H9 (cell line): ENCODE measurements around the gene COL4A1. TPM values are rescaled to one million over a fixed set of nuclear protein-coding genes. Genes with fewer than 3 reads are reported as not detected.

ENCODE experiments used
- DNase-seq: peaks from one replicate; pipeline ENCODE4 v3.0.0-alpha.2; 2017
- H2AFZ ChIP-seq: one replicate; pipeline ENCODE4 v1.6.1; 2013; ENCODE audit warnings: mild to moderate bottlenecking, low read length, control low read depth, moderate library complexity
- H2AK5ac ChIP-seq: 2 replicates; pipeline ENCODE4 v1.6.1; 2013; ENCODE audit warnings: low read length, control low read depth, mixed read lengths; ENCODE audit not compliant: insufficient read length
- H2BK120ac ChIP-seq: one replicate; pipeline ENCODE4 v1.6.1; 2013; ENCODE audit warnings: low read depth, mild to moderate bottlenecking, low read length, control low read depth, inconsistent platforms; ENCODE audit not compliant: poor library complexity, severe bottlenecking
- H2BK12ac ChIP-seq: 2 replicates; pipeline ENCODE4 v1.6.1; 2013; ENCODE audit warnings: low read length, control low read depth, mixed read lengths, low read depth; ENCODE audit not compliant: insufficient read length
- H2BK15ac ChIP-seq: 2 replicates; pipeline ENCODE4 v1.6.1; 2013; ENCODE audit warnings: low read depth, low read length, control low read depth
- H2BK20ac ChIP-seq: one replicate; pipeline ENCODE4 v1.6.1; 2013; ENCODE audit warnings: low read depth, mild to moderate bottlenecking, low read length, control low read depth, inconsistent platforms; ENCODE audit not compliant: poor library complexity, severe bottlenecking
- H2BK5ac ChIP-seq: 2 replicates; pipeline ENCODE4 v1.6.1; 2013; ENCODE audit warnings: low read length, control low read depth, mixed read lengths; ENCODE audit not compliant: insufficient read length
- H3K14ac ChIP-seq: 2 replicates; pipeline ENCODE4 v1.6.1; 2013; ENCODE audit warnings: low read length, control low read depth; ENCODE audit not compliant: insufficient read depth
- H3K18ac ChIP-seq: 2 replicates; pipeline ENCODE4 v1.6.1; 2013; ENCODE audit warnings: low read depth, mild to moderate bottlenecking, mixed read lengths, low read length, control low read depth; ENCODE audit not compliant: insufficient read length
- H3K23ac ChIP-seq: 2 replicates; pipeline ENCODE4 v1.6.1; 2013; ENCODE audit warnings: low read length, control low read depth, mixed read lengths, low read depth; ENCODE audit not compliant: insufficient read length
- H3K23me2 ChIP-seq: 2 replicates; pipeline ENCODE4 v1.6.1; 2013; ENCODE audit warnings: low read depth, mild to moderate bottlenecking, mixed read lengths, low read length, control low read depth; ENCODE audit not compliant: insufficient read length, poor library complexity, severe bottlenecking
- H3K27ac ChIP-seq: 2 replicates; pipeline ENCODE4 v1.5.1; 2013; ENCODE audit warnings: low read length, control low read depth, mixed read lengths, low read depth; ENCODE audit not compliant: insufficient read length
- H3K27me3 ChIP-seq: 2 replicates; pipeline ENCODE4 v1.6.1; 2013; ENCODE audit warnings: low read length, control low read depth, inconsistent platforms; ENCODE audit not compliant: insufficient read depth
- H3K4ac ChIP-seq: 2 replicates; pipeline ENCODE4 v1.6.1; 2013; ENCODE audit warnings: low read depth, mild to moderate bottlenecking, control low read depth, inconsistent platforms, low read length, moderate library complexity
- H3K4me1 ChIP-seq: 2 replicates; pipeline ENCODE4 v1.6.1; 2013; ENCODE audit warnings: low read length, control low read depth, inconsistent platforms; ENCODE audit not compliant: insufficient read depth
- H3K4me2 ChIP-seq: 2 replicates; pipeline ENCODE4 v1.6.1; 2013; ENCODE audit warnings: low read length, control low read depth, mixed read lengths; ENCODE audit not compliant: insufficient read length, insufficient read depth
- H3K56ac ChIP-seq: 2 replicates; pipeline ENCODE4 v1.6.1; 2013; ENCODE audit warnings: low read depth, mild to moderate bottlenecking, mixed read lengths, low read length, control low read depth; ENCODE audit not compliant: insufficient read length
- H3K79me1 ChIP-seq: 2 replicates; pipeline ENCODE4 v1.6.1; 2013; ENCODE audit warnings: low read depth, mild to moderate bottlenecking, moderate library complexity, low read length, control low read depth, inconsistent platforms; ENCODE audit not compliant: insufficient read depth, poor library complexity, severe bottlenecking
- H3K79me2 ChIP-seq: 2 replicates; pipeline ENCODE4 v1.6.1; 2013; ENCODE audit warnings: low read length, control low read depth, inconsistent platforms; ENCODE audit not compliant: insufficient read depth
- H3K9ac ChIP-seq: 2 replicates; pipeline ENCODE4 v1.6.1; 2013; ENCODE audit warnings: low read length, control low read depth, mixed read lengths; ENCODE audit not compliant: insufficient read length; ENCODE audit errors: extremely low read depth
- H3K9me3 ChIP-seq: one replicate; pipeline ENCODE4 v1.6.1; 2013; ENCODE audit warnings: low read depth, low read length, inconsistent platforms; ENCODE audit not compliant: control insufficient read depth
- H3T11ph ChIP-seq: one replicate; pipeline ENCODE4 v1.6.1; 2013; ENCODE audit warnings: mild to moderate bottlenecking, low read length, control low read depth, inconsistent platforms
- H4K20me1 ChIP-seq: one replicate; pipeline ENCODE4 v1.6.1; 2013; ENCODE audit not compliant: control insufficient read depth, insufficient read length, insufficient read depth
- H4K5ac ChIP-seq: 2 replicates; pipeline ENCODE4 v1.6.1; 2013; ENCODE audit warnings: low read depth, mild to moderate bottlenecking, mixed read lengths, low read length, control low read depth; ENCODE audit not compliant: insufficient read length
- H4K8ac ChIP-seq: replicated peaks from 2 replicates; pipeline ENCODE4 v1.6.1; 2013; ENCODE audit warnings: low read length, control low read depth, mixed read lengths, low read depth; ENCODE audit not compliant: insufficient read length
- H4K91ac ChIP-seq: 2 replicates; pipeline ENCODE4 v1.6.1; 2013; ENCODE audit warnings: low read depth, mild to moderate bottlenecking, moderate library complexity, mixed read lengths, low read length, control low read depth; ENCODE audit not compliant: insufficient read length
- H3K27ac Mint-ChIP-seq, 3 experiments: 2 replicates in 2 of 3; 3 replicates in 1 of 3; pipeline ENCODE4 v1.8.0; 2020 to 2021; ENCODE audit warnings: mixed read lengths in 3 of 3, mild to moderate bottlenecking in 1 of 3, moderate library complexity in 1 of 3
- H3K27me3 Mint-ChIP-seq: 2 replicates; pipeline ENCODE4 v1.8.0; 2021; ENCODE audit warnings: low read depth, mild to moderate bottlenecking, moderate library complexity, mixed read lengths
- H3K36me3 Mint-ChIP-seq, 3 experiments: 2 replicates in 2 of 3; 3 replicates in 1 of 3; pipeline ENCODE4 v1.8.0; 2020 to 2021; ENCODE audit warnings: low read depth in 3 of 3, mixed read lengths in 3 of 3; ENCODE audit not compliant: insufficient read depth in 1 of 3
- H3K4me1 Mint-ChIP-seq, 2 experiments: 2 replicates each; pipeline ENCODE4 v1.8.0; 2020; ENCODE audit warnings: mixed read lengths in 2 of 2
- H3K4me3 Mint-ChIP-seq, 2 experiments: 2 replicates in 1 of 2; 3 replicates in 1 of 2; pipeline ENCODE4 v1.8.0; 2020 to 2021; ENCODE audit warnings: mild to moderate bottlenecking in 2 of 2, mixed read lengths in 2 of 2, moderate library complexity in 1 of 2
- H3K9me3 Mint-ChIP-seq, 2 experiments: 2 replicates in 1 of 2; 3 replicates in 1 of 2; pipeline ENCODE4 v1.8.0; 2020; ENCODE audit warnings: mild to moderate bottlenecking in 2 of 2, mixed read lengths in 2 of 2, moderate library complexity in 1 of 2
- WGBS: extraction: QIAGEN DNeasy Blood & Tissue Kit; methylation state at CpG from one replicate; pipeline ENCODE4 v1.1.7; 2013; ENCODE audit warnings: missing lambda C conversion rate, low lambda C conversion rate, mixed read lengths; ENCODE audit not compliant: insufficient read length; ENCODE audit errors: extremely low coverage; 5-methylcytosine and 5-hydroxymethylcytosine counted together
- total RNA-seq: library from RNA; stranded (reverse); gene quantifications from 2 replicates; pipeline ENCODE4 v1.2.1, GENCODE V29; 2021
- TF ChIP-seq, protein P1 (sequence below): fragments of 200-600 bp; sonication (generic); conservative IDR thresholded peaks from 3 replicates; pipeline ENCODE4 v1.8.0; 2021; ENCODE audit warnings: antibody characterized with exemption, mild to moderate bottlenecking

The COL4A1 gene
- total RNA-seq, 1 experiment from 2014 or later: 73.1 TPM

DNA sequence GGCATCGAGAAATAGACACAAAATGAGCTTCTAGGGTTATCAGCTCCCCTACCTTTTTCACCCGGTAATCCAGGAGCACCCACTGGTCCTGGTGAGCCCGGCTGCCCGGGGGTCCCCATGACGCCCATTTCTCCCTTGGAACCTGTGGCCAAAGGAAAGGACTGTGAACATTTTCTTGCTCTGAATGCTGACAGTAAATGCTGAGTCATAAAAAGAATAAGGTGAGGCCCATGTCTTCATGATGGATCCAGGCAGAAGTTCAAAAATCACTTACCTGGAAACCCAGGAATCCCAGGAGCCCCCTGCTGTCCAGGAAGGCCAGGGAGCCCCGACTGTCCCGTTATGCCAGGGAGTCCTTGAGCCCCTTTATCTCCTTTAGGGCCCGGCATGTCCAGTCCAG, 129.2 kb downstream of the COL4A1 start:
- H4K8ac ChIP-seq: no peak overlapping the region
- no peak overlapping the region for H3K27ac ChIP-seq
- H2BK20ac ChIP-seq: no peak overlapping the region
- H3K27me3 ChIP-seq: no peaks in the 10 kb centered on the region
- Mint-ChIP-seq H3K9me3 (peaks cover 0 to 4% of the 10 kb centered on the region in 2 experiments; a peak in 1 of 5 replicates), H3K4me3 (no peak overlapping the region), H3K27ac (no peak overlapping the region), H3K36me3 (peaks cover 44 to 66% (median 56%) of the 10 kb centered on the region in 3 experiments), H3K4me1 (peaks cover 12 to 14% of the 10 kb centered on the region in 2 experiments), H3K27me3 (no peaks in the 10 kb centered on the region)
- no peak overlapping the region for H2AFZ ChIP-seq
- H3K9me3 ChIP-seq: no peaks in the 10 kb centered on the region
- TF ChIP-seq, protein P1, sequence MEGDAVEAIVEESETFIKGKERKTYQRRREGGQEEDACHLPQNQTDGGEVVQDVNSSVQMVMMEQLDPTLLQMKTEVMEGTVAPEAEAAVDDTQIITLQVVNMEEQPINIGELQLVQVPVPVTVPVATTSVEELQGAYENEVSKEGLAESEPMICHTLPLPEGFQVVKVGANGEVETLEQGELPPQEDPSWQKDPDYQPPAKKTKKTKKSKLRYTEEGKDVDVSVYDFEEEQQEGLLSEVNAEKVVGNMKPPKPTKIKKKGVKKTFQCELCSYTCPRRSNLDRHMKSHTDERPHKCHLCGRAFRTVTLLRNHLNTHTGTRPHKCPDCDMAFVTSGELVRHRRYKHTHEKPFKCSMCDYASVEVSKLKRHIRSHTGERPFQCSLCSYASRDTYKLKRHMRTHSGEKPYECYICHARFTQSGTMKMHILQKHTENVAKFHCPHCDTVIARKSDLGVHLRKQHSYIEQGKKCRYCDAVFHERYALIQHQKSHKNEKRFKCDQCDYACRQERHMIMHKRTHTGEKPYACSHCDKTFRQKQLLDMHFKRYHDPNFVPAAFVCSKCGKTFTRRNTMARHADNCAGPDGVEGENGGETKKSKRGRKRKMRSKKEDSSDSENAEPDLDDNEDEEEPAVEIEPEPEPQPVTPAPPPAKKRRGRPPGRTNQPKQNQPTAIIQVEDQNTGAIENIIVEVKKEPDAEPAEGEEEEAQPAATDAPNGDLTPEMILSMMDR: no peak
- no peak overlapping the region for H3K9ac ChIP-seq
- H2BK120ac ChIP-seq: no peak overlapping the region
- H3K23me2 ChIP-seq: no peaks in the 10 kb centered on the region
- H4K91ac ChIP-seq: no peak overlapping the region
- H4K5ac ChIP-seq: no peak overlapping the region
- no peaks in the 10 kb centered on the region for H4K20me1 ChIP-seq
- no peak overlapping the region for H3K4ac ChIP-seq
- no peak overlapping the region for H2BK15ac ChIP-seq
- WGBS: no CpG with 5 or more reads among the region's 8 CpGs
- H2BK5ac ChIP-seq: no peak overlapping the region
- H2AK5ac ChIP-seq: no peak overlapping the region
- H2BK12ac ChIP-seq: no peak overlapping the region
- H3K4me2 ChIP-seq: no peak overlapping the region
- H3K18ac ChIP-seq: no peak overlapping the region
- no peak for DNase-seq
- no peaks in the 10 kb centered on the region for H3K79me2 ChIP-seq
- H3K79me1 ChIP-seq: no peaks in the 10 kb centered on the region
- H3K56ac ChIP-seq: no peak overlapping the region
- no peak overlapping the region for H3K23ac ChIP-seq
- no peak overlapping the region for H3T11ph ChIP-seq
- peaks cover 2% of the 10 kb centered on the region; the same call in 1 of the 2 replicates for H3K4me1 ChIP-seq
- no peak overlapping the region for H3K14ac ChIP-seq
